OCI-LY1 (cell line): ENCODE data around the gene PDE3A.

Experiments
- H2AFZ ChIP-seq: fragments of 200-600 bp; sonication (generic), shearing (Covaris generic); 2 replicates; pipeline ENCODE4 v1.6.0; 2014; ENCODE audit warnings: antibody characterized with exemption, mild to moderate bottlenecking, low read length
- H3F3A ChIP-seq: fragments of 200-600 bp; sonication (generic), shearing (Covaris generic); 2 replicates; pipeline ENCODE4 v1.6.0; 2014; ENCODE audit warnings: mild to moderate bottlenecking, antibody characterized with exemption, low read length, moderate library complexity; ENCODE audit not compliant: insufficient read depth
- H3K27ac ChIP-seq: fragments of 200-600 bp; sonication (generic); 2 replicates; pipeline ENCODE4 v1.5.1; 2014; ENCODE audit warnings: low read length, mixed run types, mild to moderate bottlenecking, low read depth; ENCODE audit not compliant: poor library complexity, severe bottlenecking
- H3K27me3 ChIP-seq: fragments of 200-600 bp; sonication (generic); 2 replicates; pipeline ENCODE4 v1.6.0; 2014; ENCODE audit warnings: antibody characterized with exemption, mild to moderate bottlenecking, low read length, moderate library complexity; ENCODE audit not compliant: insufficient read depth
- H3K36me3 ChIP-seq: fragments of 200-600 bp; sonication (generic); 2 replicates; pipeline ENCODE4 v1.6.1; 2014; ENCODE audit warnings: mild to moderate bottlenecking, antibody characterized with exemption, low read length, moderate library complexity, mixed read lengths; ENCODE audit not compliant: insufficient read depth
- H3K4me1 ChIP-seq: fragments of 200-600 bp; sonication (generic); 2 replicates; pipeline ENCODE4 v1.5.1; 2014; ENCODE audit warnings: mild to moderate bottlenecking, low read length, moderate library complexity; ENCODE audit not compliant: insufficient read depth, severe bottlenecking
- H3K4me2 ChIP-seq: fragments of 200-600 bp; sonication (generic), shearing (Covaris generic); 2 replicates; pipeline ENCODE4 v1.6.1; 2014; ENCODE audit warnings: low read length
- H3K4me3 ChIP-seq: fragments of 200-600 bp; sonication (generic); 2 replicates; pipeline ENCODE4 v1.5.1; 2014; ENCODE audit warnings: low read length, low read depth, mild to moderate bottlenecking, mixed read lengths; ENCODE audit not compliant: poor library complexity, severe bottlenecking
- H3K79me2 ChIP-seq: fragments of 200-600 bp; shearing (Covaris generic); 2 replicates; pipeline ENCODE4 v1.6.1; 2016; ENCODE audit warnings: mixed run types, low read length, mixed read lengths; ENCODE audit not compliant: insufficient read depth
- H3K9ac ChIP-seq: fragments of 200-600 bp; sonication (generic), shearing (Covaris generic); 2 replicates; pipeline ENCODE4 v1.6.1; 2014; ENCODE audit warnings: mild to moderate bottlenecking, low read length, mixed read lengths
- H3K9me2 ChIP-seq: fragments of 200-600 bp; sonication (generic), shearing (Covaris generic); 2 replicates; pipeline ENCODE4 v1.6.1; 2014; ENCODE audit warnings: low read depth, mild to moderate bottlenecking, low read length, mixed read lengths
- H3K9me3 ChIP-seq: fragments of 200-600 bp; shearing (Covaris generic); 2 replicates; pipeline ENCODE4 v1.6.1; 2014; ENCODE audit warnings: low read length, mixed read lengths
- H4K20me1 ChIP-seq: fragments of 200-600 bp; sonication (generic), shearing (Covaris generic); 2 replicates; pipeline ENCODE4 v1.6.0; 2016; ENCODE audit warnings: mild to moderate bottlenecking, low read length; ENCODE audit not compliant: insufficient read depth
- EZH2 ChIP-seq: fragments of 200-600 bp; sonication (generic), shearing (Covaris generic); IDR thresholded peaks from 2 replicates; pipeline ENCODE4 v1.8.0; 2017; ENCODE audit warnings: borderline replicate concordance, mixed run types, mild to moderate bottlenecking, antibody characterized with exemption, low read length, moderate library complexity, mixed read lengths
- TF ChIP-seq, protein P1 (sequence below): fragments of 200-600 bp; sonication (generic), shearing (Covaris generic); IDR thresholded peaks from 2 replicates; pipeline ENCODE4 v1.5.1; 2017; ENCODE audit warnings: mild to moderate bottlenecking, antibody characterized with exemption, low read length, moderate library complexity, mixed read lengths

Gene PDE3A

DNA sequence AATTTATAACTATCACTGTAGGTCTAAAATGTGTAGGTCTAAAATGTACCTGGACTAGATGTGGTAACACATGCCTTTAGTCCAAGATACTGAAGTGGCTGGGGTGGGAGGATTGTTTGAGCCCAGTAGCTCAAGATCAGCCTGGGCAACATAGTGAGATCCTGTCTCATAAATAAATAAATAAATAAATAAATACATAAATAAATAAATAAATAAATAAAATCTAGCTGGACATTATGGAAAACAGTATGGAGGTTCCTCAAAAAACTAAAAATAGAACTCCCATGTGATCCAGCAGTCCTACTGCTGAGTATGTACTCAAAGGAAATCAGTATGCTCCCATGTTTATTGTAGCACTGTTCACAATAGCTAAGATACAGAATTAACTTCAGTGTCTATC, 24.0 kb downstream of the PDE3A start:
- Histone ChIP-seq H3K4me1 (no peaks in the 10 kb centered on the region), H3K27me3 (no peaks in the 10 kb centered on the region), H4K20me1 (no peaks in the 10 kb centered on the region), H3K36me3 (no peaks in the 10 kb centered on the region), H3F3A (no peaks in the 10 kb centered on the region), H2AFZ (no peak overlapping the region), H3K27ac (no peak overlapping the region), H3K4me2 (no peak overlapping the region), H3K9ac (no peak overlapping the region), H3K9me2 (no peaks in the 10 kb centered on the region), H3K9me3 (no peaks in the 10 kb centered on the region), H3K79me2 (no peaks in the 10 kb centered on the region), H3K4me3 (no peak overlapping the region)
- TF ChIP-seq, protein P1, sequence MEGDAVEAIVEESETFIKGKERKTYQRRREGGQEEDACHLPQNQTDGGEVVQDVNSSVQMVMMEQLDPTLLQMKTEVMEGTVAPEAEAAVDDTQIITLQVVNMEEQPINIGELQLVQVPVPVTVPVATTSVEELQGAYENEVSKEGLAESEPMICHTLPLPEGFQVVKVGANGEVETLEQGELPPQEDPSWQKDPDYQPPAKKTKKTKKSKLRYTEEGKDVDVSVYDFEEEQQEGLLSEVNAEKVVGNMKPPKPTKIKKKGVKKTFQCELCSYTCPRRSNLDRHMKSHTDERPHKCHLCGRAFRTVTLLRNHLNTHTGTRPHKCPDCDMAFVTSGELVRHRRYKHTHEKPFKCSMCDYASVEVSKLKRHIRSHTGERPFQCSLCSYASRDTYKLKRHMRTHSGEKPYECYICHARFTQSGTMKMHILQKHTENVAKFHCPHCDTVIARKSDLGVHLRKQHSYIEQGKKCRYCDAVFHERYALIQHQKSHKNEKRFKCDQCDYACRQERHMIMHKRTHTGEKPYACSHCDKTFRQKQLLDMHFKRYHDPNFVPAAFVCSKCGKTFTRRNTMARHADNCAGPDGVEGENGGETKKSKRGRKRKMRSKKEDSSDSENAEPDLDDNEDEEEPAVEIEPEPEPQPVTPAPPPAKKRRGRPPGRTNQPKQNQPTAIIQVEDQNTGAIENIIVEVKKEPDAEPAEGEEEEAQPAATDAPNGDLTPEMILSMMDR, result no peak
- TF ChIP-seq EZH2, result no peak

DNA sequence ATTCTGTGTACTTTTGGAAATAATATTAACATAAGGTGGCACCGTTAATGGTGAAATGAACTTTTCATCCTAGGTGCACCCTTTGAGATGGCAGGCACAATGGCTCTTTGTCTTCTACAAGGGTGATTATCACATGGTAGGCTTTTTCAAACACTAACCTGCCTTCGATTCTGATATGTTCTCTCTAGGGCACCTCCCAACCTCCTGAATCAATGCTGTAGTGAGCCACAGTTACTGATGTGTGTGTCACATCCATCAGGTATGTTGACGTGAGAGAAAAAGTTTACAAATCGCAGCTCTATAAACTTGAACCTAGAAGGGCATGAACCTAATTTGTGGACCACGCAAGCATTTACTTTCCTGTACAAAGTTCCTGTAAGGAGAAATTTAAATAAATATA, 25.4 kb downstream of the PDE3A start:
- H3K4me3 ChIP-seq, result no peak overlapping the region
- no peaks in the 10 kb centered on the region for H3K9me3 ChIP-seq
- H3K27ac ChIP-seq, result no peak overlapping the region
- H3K9me2 ChIP-seq, result no peaks in the 10 kb centered on the region
- no peaks in the 10 kb centered on the region for H4K20me1 ChIP-seq
- H2AFZ ChIP-seq, result no peak overlapping the region
- TF ChIP-seq EZH2, result no peak
- TF ChIP-seq, protein P1, result no peak
- H3K9ac ChIP-seq, result no peak overlapping the region
- no peak overlapping the region for H3K4me2 ChIP-seq
- H3K79me2 ChIP-seq, result no peaks in the 10 kb centered on the region
- no peaks in the 10 kb centered on the region for H3K27me3 ChIP-seq
- H3K4me1 ChIP-seq, result no peaks in the 10 kb centered on the region
- H3K36me3 ChIP-seq, result no peaks in the 10 kb centered on the region
- H3F3A ChIP-seq, result no peaks in the 10 kb centered on the region

DNA sequence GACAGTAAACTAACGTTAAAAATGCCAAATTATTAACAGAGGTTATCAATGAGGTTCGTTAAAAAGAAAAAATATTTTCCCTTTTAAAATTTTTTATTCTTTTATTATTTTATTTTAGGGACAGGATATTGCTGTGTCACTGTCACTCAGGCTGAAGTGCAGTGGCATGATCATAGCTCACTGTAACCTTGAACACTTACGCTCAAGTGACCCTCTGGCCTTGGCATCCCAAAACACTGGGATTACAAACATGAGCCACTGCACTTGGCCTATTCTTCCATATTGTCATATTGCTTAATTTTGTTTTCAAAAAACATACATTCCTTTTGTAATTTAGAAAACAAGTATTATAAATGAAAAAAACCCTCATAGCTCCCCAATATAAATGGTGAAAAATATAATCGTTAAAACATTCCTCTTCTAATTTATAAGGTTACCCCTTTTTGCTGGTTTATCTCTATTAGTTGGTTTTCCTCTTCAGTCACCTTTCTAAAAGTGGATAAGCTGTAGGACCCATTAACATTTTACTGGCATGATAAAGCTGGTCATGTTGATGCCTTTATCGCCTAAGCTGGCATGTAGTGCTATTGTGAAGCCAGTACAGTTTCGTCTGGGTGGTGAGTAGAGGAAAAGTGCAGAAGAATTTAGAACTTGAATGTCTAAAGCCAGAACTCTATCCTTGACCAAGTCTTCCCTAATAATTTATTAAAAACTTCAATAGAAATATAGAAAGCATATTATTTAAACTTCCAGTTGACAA, 27.6 kb downstream of the PDE3A start:
- no peak overlapping the region for H2AFZ ChIP-seq

More for the DNA sequence above, 27.6 kb downstream of the PDE3A start:
- no peaks in the 10 kb centered on the region for H3K79me2 ChIP-seq
- H3K27ac ChIP-seq, result no peak overlapping the region
- no peaks in the 10 kb centered on the region for H3K9me3 ChIP-seq
- no peaks in the 10 kb centered on the region for H3K9me2 ChIP-seq
- H3K4me3 ChIP-seq, result no peak overlapping the region
- H3K27me3 ChIP-seq, result no peaks in the 10 kb centered on the region
- H3K4me2 ChIP-seq, result no peak overlapping the region
- H3K4me1 ChIP-seq, result no peaks in the 10 kb centered on the region
- no peaks in the 10 kb centered on the region for H3K36me3 ChIP-seq
- H4K20me1 ChIP-seq, result no peaks in the 10 kb centered on the region
- no peaks in the 10 kb centered on the region for H3F3A ChIP-seq
- H3K9ac ChIP-seq, result no peak overlapping the region
- TF ChIP-seq EZH2, result no peak
- TF ChIP-seq, protein P1, result no peak
